Measurements from ENCODE around the gene SPINK4.
A peak's percentile ranks its signal among the peaks of the same experiment; 100 is the strongest.

The SPINK4 gene

DNA sequence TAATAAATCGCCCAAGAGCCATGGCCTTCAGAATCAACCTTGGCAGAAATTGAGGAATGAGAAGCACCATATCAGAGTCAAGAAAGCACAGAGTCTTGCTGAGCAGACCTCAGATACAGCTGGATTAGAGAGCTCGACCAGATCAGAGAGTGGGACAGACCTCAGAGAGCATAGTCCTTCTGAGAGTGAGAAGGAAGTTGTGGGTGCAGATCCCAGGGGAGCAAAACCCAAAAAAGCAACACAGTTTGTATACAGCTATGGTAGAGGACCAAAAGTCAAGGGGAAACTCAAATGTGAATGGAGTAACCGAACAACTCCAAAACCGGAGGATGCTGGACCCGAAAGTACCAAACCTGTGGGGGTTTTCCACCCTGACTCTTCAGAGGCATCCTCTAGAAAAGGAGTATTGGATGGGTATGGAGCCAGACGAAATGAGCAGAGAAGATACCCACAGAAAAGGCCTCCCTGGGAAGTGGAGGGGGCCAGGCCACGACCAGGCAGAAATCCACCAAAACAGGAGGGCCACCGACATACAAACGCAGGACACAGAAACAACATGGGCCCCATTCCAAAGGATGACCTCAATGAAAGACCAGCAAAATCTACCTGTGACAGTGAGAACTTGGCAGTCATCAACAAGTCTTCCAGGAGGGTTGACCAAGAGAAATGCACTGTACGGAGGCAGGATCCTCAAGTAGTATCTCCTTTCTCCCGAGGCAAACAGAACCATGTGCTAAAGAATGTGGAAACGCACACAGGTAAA, 54.9 kb downstream of the SPINK4 start:
- no peak for DNase-seq

DNA sequence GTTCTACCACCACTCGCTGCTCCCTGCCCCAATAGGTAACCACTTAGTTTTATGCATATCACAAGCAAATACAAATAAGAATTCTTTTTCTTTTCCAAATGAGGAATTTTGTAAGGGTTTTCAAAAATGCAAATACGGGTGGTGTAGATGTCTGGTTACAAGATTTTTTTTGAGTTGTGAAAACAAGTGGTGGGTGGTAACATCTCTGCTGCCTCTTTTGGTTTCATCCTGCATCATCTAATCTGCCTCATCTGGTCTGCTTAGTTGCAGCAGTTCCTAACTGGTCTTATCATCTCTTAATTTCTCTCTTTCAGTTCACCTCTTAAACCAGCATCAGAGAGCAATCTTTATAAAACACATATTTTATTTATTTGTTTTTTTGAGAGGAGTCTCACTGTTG, 55.6 kb downstream of the SPINK4 start:
- DNase-seq, result no peak

DNA sequence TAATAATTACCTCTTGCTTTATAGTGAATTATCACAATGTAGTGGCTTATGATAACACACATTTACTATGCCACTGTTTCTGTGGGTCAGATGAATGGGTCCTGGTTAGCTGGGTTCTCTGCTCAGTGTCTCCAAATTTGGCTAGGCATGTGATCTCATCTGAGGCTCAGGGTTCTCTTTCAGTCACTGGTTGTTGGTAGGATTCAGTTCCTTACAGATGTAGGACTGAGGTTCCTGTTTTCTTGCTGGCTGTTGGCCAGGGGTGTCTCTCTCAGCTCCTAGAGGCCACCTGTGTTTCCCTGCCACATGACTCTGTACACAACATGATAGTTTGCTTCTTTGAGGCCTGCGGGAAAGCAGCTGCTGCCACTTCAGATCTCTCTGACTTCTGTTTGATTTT, 57.5 kb downstream of the SPINK4 start:
- DNase-seq, result peak; percentile 72
